ENCODE measurements around the gene KLF14.

DNA sequence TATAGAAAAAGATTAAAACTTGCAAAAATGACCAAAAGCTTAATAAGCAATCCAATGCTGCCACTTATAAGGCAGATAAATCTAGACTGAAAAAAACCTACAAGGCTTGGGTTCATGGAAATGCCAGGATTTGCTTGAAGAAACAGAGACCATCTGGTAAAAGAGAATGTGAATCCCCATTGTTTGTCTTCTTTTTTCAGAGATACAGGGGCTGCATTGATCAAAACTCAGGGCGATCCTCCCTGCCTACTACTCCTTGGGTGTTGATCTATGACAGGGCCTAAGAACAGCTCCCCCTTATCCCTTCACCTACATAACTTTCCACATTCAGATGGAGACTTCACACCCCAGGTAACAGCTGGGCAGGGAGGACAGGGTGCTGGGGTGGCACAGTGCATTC lies 44.3 kb downstream of the KLF14 start:
- TF ChIP-seq, protein P1, sequence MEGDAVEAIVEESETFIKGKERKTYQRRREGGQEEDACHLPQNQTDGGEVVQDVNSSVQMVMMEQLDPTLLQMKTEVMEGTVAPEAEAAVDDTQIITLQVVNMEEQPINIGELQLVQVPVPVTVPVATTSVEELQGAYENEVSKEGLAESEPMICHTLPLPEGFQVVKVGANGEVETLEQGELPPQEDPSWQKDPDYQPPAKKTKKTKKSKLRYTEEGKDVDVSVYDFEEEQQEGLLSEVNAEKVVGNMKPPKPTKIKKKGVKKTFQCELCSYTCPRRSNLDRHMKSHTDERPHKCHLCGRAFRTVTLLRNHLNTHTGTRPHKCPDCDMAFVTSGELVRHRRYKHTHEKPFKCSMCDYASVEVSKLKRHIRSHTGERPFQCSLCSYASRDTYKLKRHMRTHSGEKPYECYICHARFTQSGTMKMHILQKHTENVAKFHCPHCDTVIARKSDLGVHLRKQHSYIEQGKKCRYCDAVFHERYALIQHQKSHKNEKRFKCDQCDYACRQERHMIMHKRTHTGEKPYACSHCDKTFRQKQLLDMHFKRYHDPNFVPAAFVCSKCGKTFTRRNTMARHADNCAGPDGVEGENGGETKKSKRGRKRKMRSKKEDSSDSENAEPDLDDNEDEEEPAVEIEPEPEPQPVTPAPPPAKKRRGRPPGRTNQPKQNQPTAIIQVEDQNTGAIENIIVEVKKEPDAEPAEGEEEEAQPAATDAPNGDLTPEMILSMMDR (IDR thresholded peaks at IDR 0.05; ENCODE audit: insufficient read depth, low read length) = no peak
- TF ChIP-seq SPI1 (IDR thresholded peaks at IDR 0.05; ENCODE audit: borderline replicate concordance, low read depth) = no peak

Measured in HL-60 (cell line).